HG02588 (cell line): ENCODE data around the gene CCDC141.
"Not testable (repeated sequence)": the region's sequence is repeated elsewhere in the genome, so short reads cannot be mapped to it uniquely, and the experiment has no call there.

Experiments used
- ATAC-seq: cut with Tn5 transposase; IDR thresholded peaks from one replicate; pipeline ENCODE4 v1.9.1; 2021; ENCODE audit warnings: mild to moderate bottlenecking, moderate library complexity; ENCODE audit not compliant: unreplicated experiment

CCDC141 gene

GRCh38 chr2:178982652-178983051 is 67.3 kb downstream of the CCDC141 start:
- ATAC-seq, result not testable (repeated sequence)

- no peak for ATAC-seq
These were observed 69.1 kb downstream of the CCDC141 start for GRCh38 chr2:178980815-178981214.

GRCh38 chr2:178978667-178979066 is 71.3 kb downstream of the CCDC141 start:
- no peak for ATAC-seq

- no peak for ATAC-seq
These were observed 73.6 kb downstream of the CCDC141 start for GRCh38 chr2:178976351-178976750.

- no peak for ATAC-seq
These were observed 87.0 kb downstream of the CCDC141 start for GRCh38 chr2:178962805-178963433.

- ATAC-seq, result no peak
These were observed 87.8 kb downstream of the CCDC141 start for GRCh38 chr2:178962152-178962551.

- no peak for ATAC-seq
These were observed 95.9 kb downstream of the CCDC141 start for GRCh38 chr2:178954049-178954448.

GRCh38 chr2:178951266-178952006 is 98.5 kb downstream of the CCDC141 start:
- ATAC-seq, result no peak

- no peak for ATAC-seq
These were observed 100.4 kb downstream of the CCDC141 start for GRCh38 chr2:178949584-178949983.

- ATAC-seq, result no peak
These were observed 100.8 kb downstream of the CCDC141 start for GRCh38 chr2:178949151-178949550.

- ATAC-seq, result no peak
These were observed 102.9 kb downstream of the CCDC141 start for GRCh38 chr2:178947006-178947405.

GRCh38 chr2:178946494-178946893 is 103.4 kb downstream of the CCDC141 start:
- no peak for ATAC-seq

GRCh38 chr2:178943745-178944144 is 106.2 kb downstream of the CCDC141 start:
- ATAC-seq, result no peak

GRCh38 chr2:178934571-178934970 is 115.4 kb downstream of the CCDC141 start:
- no peak for ATAC-seq

GRCh38 chr2:178933493-178933892 is 116.4 kb downstream of the CCDC141 start:
- ATAC-seq, result no peak

- ATAC-seq, result peak; percentile 73
These were observed 121.9 kb downstream of the CCDC141 start for GRCh38 chr2:178928077-178928476.

- ATAC-seq, result no peak
These were observed 122.8 kb downstream of the CCDC141 start for GRCh38 chr2:178927173-178927572.

GRCh38 chr2:178924817-178925216 is 125.1 kb downstream of the CCDC141 start:
- ATAC-seq, result no peak

- no peak for ATAC-seq
These were observed 126.4 kb downstream of the CCDC141 start for GRCh38 chr2:178923546-178923945.

GRCh38 chr2:178920916-178921513 is 128.9 kb downstream of the CCDC141 start:
- ATAC-seq, result no peak

- ATAC-seq, result no peak
These were observed 132.4 kb downstream of the CCDC141 start for GRCh38 chr2:178917555-178917954.
